Keratinocyte (primary cell): ENCODE measurements around the gene MAGI1. TPM values are rescaled to one million over a fixed set of nuclear protein-coding genes. Genes with fewer than 3 reads are reported as not detected.

Experiments
- DNase-seq: peaks from one replicate; pipeline ENCODE4 v3.0.0-alpha.2; 2011; ENCODE audit warnings: low read depth, missing footprints, low spot score
- FAIRE-seq: peaks from 2 replicates; lab custom pipeline; 2011; peaks lifted over from hg19 to GRCh38; lab: Jason Lieb, UNC
- H2AFZ ChIP-seq: 2 replicates; pipeline ENCODE4 v1.6.0; 2012; ENCODE audit warnings: low read length, control low read depth, inconsistent platforms; ENCODE audit not compliant: control insufficient read depth
- H3K27ac ChIP-seq: 2 replicates; pipeline ENCODE4 v1.5.1; 2011; ENCODE audit warnings: low read length; ENCODE audit not compliant: control insufficient read depth, insufficient read depth
- H3K27me3 ChIP-seq: 3 replicates; pipeline ENCODE4 v1.6.0; 2011; ENCODE audit warnings: low read length; ENCODE audit not compliant: control insufficient read depth, insufficient read depth; ENCODE audit errors: extremely low read depth
- H3K36me3 ChIP-seq, 2 experiments: 2 replicates in 1 of 2; 3 replicates in 1 of 2; pipeline ENCODE4 v1.5.1; 2011; ENCODE audit warnings: low read length in 2 of 2, mild to moderate bottlenecking in 1 of 2; ENCODE audit not compliant: control insufficient read depth in 2 of 2, insufficient read depth in 2 of 2; ENCODE audit errors: extremely low read depth in 1 of 2
- H3K4me1 ChIP-seq: 3 replicates; pipeline ENCODE4 v1.5.1; 2011; ENCODE audit warnings: low read length; ENCODE audit not compliant: control insufficient read depth, insufficient read depth; ENCODE audit errors: extremely low read depth
- H3K4me2 ChIP-seq: 3 replicates; pipeline ENCODE4 v1.6.0; 2011; ENCODE audit warnings: low read depth, low read length; ENCODE audit not compliant: control insufficient read depth, insufficient read depth; ENCODE audit errors: extremely low read depth
- H3K4me3 ChIP-seq, 3 experiments: fragments of 200-600 bp in 1 of 3; sonication (generic) in 1 of 3; 2 replicates in 2 of 3; 3 replicates in 1 of 3; pipeline ENCODE4 v1.5.1; 2011 to 2016; ENCODE audit warnings: low read length in 3 of 3, mild to moderate bottlenecking in 3 of 3, control low read depth in 2 of 3, inconsistent platforms in 1 of 3, low read depth in 1 of 3, mixed read lengths in 1 of 3, mixed run types in 1 of 3, moderate library complexity in 1 of 3; ENCODE audit not compliant: control insufficient read depth in 2 of 3, insufficient read depth in 2 of 3; ENCODE audit errors: extremely low read depth in 1 of 3
- H3K79me2 ChIP-seq: 2 replicates; pipeline ENCODE4 v1.6.0; 2012; ENCODE audit warnings: low read length; ENCODE audit not compliant: control insufficient read depth, insufficient read depth
- H3K9ac ChIP-seq: 3 replicates; pipeline ENCODE4 v1.6.0; 2011; ENCODE audit warnings: low read length; ENCODE audit not compliant: control insufficient read depth, insufficient read depth; ENCODE audit errors: extremely low read depth
- H3K9me1 ChIP-seq: 3 replicates; pipeline ENCODE4 v1.6.0; 2011; ENCODE audit warnings: low read length; ENCODE audit not compliant: control insufficient read depth, insufficient read depth; ENCODE audit errors: extremely low read depth
- H3K9me3 ChIP-seq: 2 replicates; pipeline ENCODE4 v1.5.1; 2012; ENCODE audit warnings: low read depth, low read length; ENCODE audit not compliant: control insufficient read depth
- H4K20me1 ChIP-seq: 3 replicates; pipeline ENCODE4 v1.6.0; 2011; ENCODE audit warnings: low read length; ENCODE audit not compliant: control insufficient read depth, insufficient read depth; ENCODE audit errors: extremely low read depth
- CTCF ChIP-seq, 3 experiments: IDR thresholded peaks in 1 of 3; conservative IDR thresholded peaks in 1 of 3; optimal IDR thresholded peaks in 1 of 3; 2 replicates in 2 of 3; 3 replicates in 1 of 3; pipeline versions ENCODE3 to v1.5.1; 2011; ENCODE audit warnings: low read length in 3 of 3, mild to moderate bottlenecking in 3 of 3, moderate library complexity in 2 of 3, control low read depth in 1 of 3, inconsistent platforms in 1 of 3; ENCODE audit not compliant: insufficient read depth in 2 of 3; ENCODE audit errors: extremely low read depth in 1 of 3
- EZH2 ChIP-seq: IDR thresholded peaks from one replicate; pipeline ENCODE4 v1.6.1; 2012; ENCODE audit warnings: inconsistent platforms, mild to moderate bottlenecking, low read length, moderate library complexity
- dilution Hi-C: fragments of 300-500 bp; cut with MboI; formaldehyde crosslinking; loops from one replicate; pipeline ENCODE4 v1.7.0; 2020; ENCODE audit warnings: low sequenced_read_pairs; ENCODE audit not compliant: extremely low pct_ligation_motif_present
- polyA plus RNA-seq, 5 experiments: library from polyadenylated mRNA; depleted of rRNA in 3 of 5; stranded (reverse) in 3 of 5; stranded (forward) in 1 of 5; unstranded in 1 of 5; fragments of >200 nt; gene quantifications; 1 replicate in 1 of 5; 2 replicates in 3 of 5; 3 replicates in 1 of 5; pipeline versions ENCODE4 v1.2.1 to v1.2.3, GENCODE V29; 2011 to 2012; ENCODE audit warnings: missing spikeins in 2 of 5, low read depth in 1 of 5, low replicate concordance in 1 of 5

MAGI1 gene
- polyA plus RNA-seq, 1 donor (not counting 4 experiments of a cell fraction or from before 2014, with no cell fraction given) = 10.9 TPM

- Histone ChIP-seq H3K36me3 (no peaks in the 10 kb centered on the region), H3K27ac (no peak overlapping the region), H3K79me2 (no peaks in the 10 kb centered on the region), H3K27me3 (no peaks in the 10 kb centered on the region), H3K9me3 (no peaks in the 10 kb centered on the region), H4K20me1 (no peaks in the 10 kb centered on the region), H3K4me3 (no peak overlapping the region), H2AFZ (no peak overlapping the region), H3K4me1 (no peaks in the 10 kb centered on the region), H3K9me1 (no peaks in the 10 kb centered on the region), H3K4me2 (no peak overlapping the region), H3K9ac (no peak overlapping the region)
- TF ChIP-seq CTCF (optimal IDR thresholded peaks at IDR 0.05 in 1 of 3, IDR thresholded peaks at IDR 0.05 in 1 of 3, conservative IDR thresholded peaks at IDR 0.05 in 1 of 3; ENCODE audit: extremely low read depth in 1 of 3, insufficient read depth in 2 of 3, low read length in 3 of 3) (no peak), EZH2 (no peak)
- dilution Hi-C loops = no loop called here
- DNase-seq (no peak), FAIRE-seq (no peak)
Observed at GRCh38 chr3:65701516-65701915, 337.2 kb downstream of the MAGI1 start.

GRCh38 chr3:65689436-65689835, 349.3 kb downstream of the MAGI1 start:
- Histone ChIP-seq H3K9me1 (no peaks in the 10 kb centered on the region), H3K9me3 (no peaks in the 10 kb centered on the region), H3K4me1 (no peaks in the 10 kb centered on the region), H3K9ac (no peak overlapping the region), H4K20me1 (no peaks in the 10 kb centered on the region), H3K79me2 (no peaks in the 10 kb centered on the region), H3K4me2 (no peak overlapping the region), H3K27me3 (no peaks in the 10 kb centered on the region), H3K36me3 (no peaks in the 10 kb centered on the region), H3K27ac (no peak overlapping the region), H3K4me3 (no peak overlapping the region), H2AFZ (no peak overlapping the region)
- DNase-seq = no peak
- FAIRE-seq = no peak
- dilution Hi-C loops = no loop called here
- TF ChIP-seq EZH2 (no peak), CTCF (optimal IDR thresholded peaks at IDR 0.05 in 1 of 3, IDR thresholded peaks at IDR 0.05 in 1 of 3, conservative IDR thresholded peaks at IDR 0.05 in 1 of 3; ENCODE audit: extremely low read depth in 1 of 3, insufficient read depth in 2 of 3, low read length in 3 of 3) (no peak)
